ENCODE data around the gene PDGFRB.

Gene PDGFRB

GRCh38 chr5:150122158-150122510 lies 33.5 kb downstream of the PDGFRB start:
- Histone ChIP-seq H3K4me3 (replicated peaks; ENCODE audit: insufficient read depth, low read length) (no peak overlapping the region), H3K27ac (replicated peaks) (no peak overlapping the region; the same call in 1 of the 2 replicates), H3K27me3 (ENCODE audit: insufficient read depth, poor library complexity, severe bottlenecking) (no peaks in the 10 kb centered on the region)
- DNase-seq (ENCODE audit: low read depth in 1 of 2, low spot score in 1 of 2), result peak in 1 of 2 experiments; percentile 66
- TF ChIP-seq, protein P1, sequence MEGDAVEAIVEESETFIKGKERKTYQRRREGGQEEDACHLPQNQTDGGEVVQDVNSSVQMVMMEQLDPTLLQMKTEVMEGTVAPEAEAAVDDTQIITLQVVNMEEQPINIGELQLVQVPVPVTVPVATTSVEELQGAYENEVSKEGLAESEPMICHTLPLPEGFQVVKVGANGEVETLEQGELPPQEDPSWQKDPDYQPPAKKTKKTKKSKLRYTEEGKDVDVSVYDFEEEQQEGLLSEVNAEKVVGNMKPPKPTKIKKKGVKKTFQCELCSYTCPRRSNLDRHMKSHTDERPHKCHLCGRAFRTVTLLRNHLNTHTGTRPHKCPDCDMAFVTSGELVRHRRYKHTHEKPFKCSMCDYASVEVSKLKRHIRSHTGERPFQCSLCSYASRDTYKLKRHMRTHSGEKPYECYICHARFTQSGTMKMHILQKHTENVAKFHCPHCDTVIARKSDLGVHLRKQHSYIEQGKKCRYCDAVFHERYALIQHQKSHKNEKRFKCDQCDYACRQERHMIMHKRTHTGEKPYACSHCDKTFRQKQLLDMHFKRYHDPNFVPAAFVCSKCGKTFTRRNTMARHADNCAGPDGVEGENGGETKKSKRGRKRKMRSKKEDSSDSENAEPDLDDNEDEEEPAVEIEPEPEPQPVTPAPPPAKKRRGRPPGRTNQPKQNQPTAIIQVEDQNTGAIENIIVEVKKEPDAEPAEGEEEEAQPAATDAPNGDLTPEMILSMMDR (IDR thresholded peaks at IDR 0.05; ENCODE audit: insufficient read depth, low read length), result peak; percentile 68
- no peak for TF ChIP-seq SPI1 (IDR thresholded peaks at IDR 0.05; ENCODE audit: borderline replicate concordance, low read depth)

- no peaks in the 10 kb centered on the region for H3K27me3 ChIP-seq (ENCODE audit: insufficient read depth, poor library complexity, severe bottlenecking)
- TF ChIP-seq GABPA (IDR thresholded peaks at IDR 0.05; ENCODE audit: low read depth) (no peak), SPI1 (IDR thresholded peaks at IDR 0.05; ENCODE audit: borderline replicate concordance, low read depth) (no peak)
- DNase-seq (ENCODE audit: low read depth in 1 of 2, low spot score in 1 of 2), result no peak
These were observed 34.0 kb downstream of the PDGFRB start for GRCh38 chr5:150121448-150122157.

GRCh38 chr5:150120617-150121447 lies 34.8 kb downstream of the PDGFRB start:
- no peak for DNase-seq (ENCODE audit: low read depth in 1 of 2, low spot score in 1 of 2)
- TF ChIP-seq, protein P2, sequence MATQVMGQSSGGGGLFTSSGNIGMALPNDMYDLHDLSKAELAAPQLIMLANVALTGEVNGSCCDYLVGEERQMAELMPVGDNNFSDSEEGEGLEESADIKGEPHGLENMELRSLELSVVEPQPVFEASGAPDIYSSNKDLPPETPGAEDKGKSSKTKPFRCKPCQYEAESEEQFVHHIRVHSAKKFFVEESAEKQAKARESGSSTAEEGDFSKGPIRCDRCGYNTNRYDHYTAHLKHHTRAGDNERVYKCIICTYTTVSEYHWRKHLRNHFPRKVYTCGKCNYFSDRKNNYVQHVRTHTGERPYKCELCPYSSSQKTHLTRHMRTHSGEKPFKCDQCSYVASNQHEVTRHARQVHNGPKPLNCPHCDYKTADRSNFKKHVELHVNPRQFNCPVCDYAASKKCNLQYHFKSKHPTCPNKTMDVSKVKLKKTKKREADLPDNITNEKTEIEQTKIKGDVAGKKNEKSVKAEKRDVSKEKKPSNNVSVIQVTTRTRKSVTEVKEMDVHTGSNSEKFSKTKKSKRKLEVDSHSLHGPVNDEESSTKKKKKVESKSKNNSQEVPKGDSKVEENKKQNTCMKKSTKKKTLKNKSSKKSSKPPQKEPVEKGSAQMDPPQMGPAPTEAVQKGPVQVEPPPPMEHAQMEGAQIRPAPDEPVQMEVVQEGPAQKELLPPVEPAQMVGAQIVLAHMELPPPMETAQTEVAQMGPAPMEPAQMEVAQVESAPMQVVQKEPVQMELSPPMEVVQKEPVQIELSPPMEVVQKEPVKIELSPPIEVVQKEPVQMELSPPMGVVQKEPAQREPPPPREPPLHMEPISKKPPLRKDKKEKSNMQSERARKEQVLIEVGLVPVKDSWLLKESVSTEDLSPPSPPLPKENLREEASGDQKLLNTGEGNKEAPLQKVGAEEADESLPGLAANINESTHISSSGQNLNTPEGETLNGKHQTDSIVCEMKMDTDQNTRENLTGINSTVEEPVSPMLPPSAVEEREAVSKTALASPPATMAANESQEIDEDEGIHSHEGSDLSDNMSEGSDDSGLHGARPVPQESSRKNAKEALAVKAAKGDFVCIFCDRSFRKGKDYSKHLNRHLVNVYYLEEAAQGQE (IDR thresholded peaks at IDR 0.05; ENCODE audit: insufficient replicate concordance, low read depth), result no peak
- TF ChIP-seq, protein P1 (IDR thresholded peaks at IDR 0.05; ENCODE audit: insufficient read depth, low read length), result no peak
- TF ChIP-seq SPI1 (IDR thresholded peaks at IDR 0.05; ENCODE audit: borderline replicate concordance, low read depth), result no peak
- TF ChIP-seq GABPA (IDR thresholded peaks at IDR 0.05; ENCODE audit: low read depth), result no peak
- TF ChIP-seq POLR2AphosphoS5 (IDR thresholded peaks at IDR 0.05; ENCODE audit: low read depth), result no peak
- no peak overlapping the region for H3K4me3 ChIP-seq (replicated peaks; ENCODE audit: insufficient read depth, low read length)
- no peak overlapping the region for H3K27ac ChIP-seq (replicated peaks)
- no peaks in the 10 kb centered on the region for H3K27me3 ChIP-seq (ENCODE audit: insufficient read depth, poor library complexity, severe bottlenecking)

More at GRCh38 chr5:150121448-150122157, 34.0 kb downstream of the PDGFRB start:
- Histone ChIP-seq H3K4me3 (replicated peaks; ENCODE audit: insufficient read depth, low read length) (no peak overlapping the region), H3K27ac (replicated peaks) (no peak overlapping the region; the same call in 1 of the 2 replicates)

GRCh38 chr5:150120062-150120441 lies 35.6 kb downstream of the PDGFRB start:
- no peaks in the 10 kb centered on the region for H3K27me3 ChIP-seq (ENCODE audit: insufficient read depth, poor library complexity, severe bottlenecking)
- H3K4me3 ChIP-seq (replicated peaks; ENCODE audit: insufficient read depth, low read length), result no peak overlapping the region
- no peak for DNase-seq (ENCODE audit: low read depth in 1 of 2, low spot score in 1 of 2)
- TF ChIP-seq GABPA (IDR thresholded peaks at IDR 0.05; ENCODE audit: low read depth) (no peak), POLR2AphosphoS5 (IDR thresholded peaks at IDR 0.05; ENCODE audit: low read depth) (no peak), SPI1 (IDR thresholded peaks at IDR 0.05; ENCODE audit: borderline replicate concordance, low read depth) (no peak)
- TF ChIP-seq, protein P2 (IDR thresholded peaks at IDR 0.05; ENCODE audit: insufficient replicate concordance, low read depth), result no peak
- TF ChIP-seq, protein P1 (IDR thresholded peaks at IDR 0.05; ENCODE audit: insufficient read depth, low read length), result no peak
- no peak overlapping the region for H3K27ac ChIP-seq (replicated peaks)

All from HL-60 (cell line).